Lower leg skin (tissue), 4 donors: ENCODE results near the gene HK3. TPM values are rescaled to one million over a fixed set of nuclear protein-coding genes. Genes with fewer than 3 reads are reported as not detected.

Source experiments
- DNase-seq, 2 donors: peaks; one replicate each; pipeline ENCODE4 v3.0.0-alpha.2; 2019; ENCODE audit warnings: low spot score in 2 of 2
- H3K4me3 ChIP-seq: fragments of 200-600 bp; sonication (generic); 2 replicates; pipeline ENCODE4 v1.5.1; 2017; ENCODE audit warnings: mild to moderate bottlenecking, low read depth; ENCODE audit not compliant: poor library complexity, severe bottlenecking
- CTCF ChIP-seq, 3 donors: fragments of 450-650 bp; IDR thresholded peaks; one replicate each; pipeline ENCODE4 v1.5.1; 2016; ENCODE audit warnings: antibody characterized with exemption in 3 of 3, mild to moderate bottlenecking in 3 of 3, moderate library complexity in 2 of 3
- POLR2A ChIP-seq, 2 donors: fragments of 450-650 bp; IDR thresholded peaks; one replicate each; pipeline ENCODE4 v1.6.1; 2016 to 2017; ENCODE audit warnings: antibody characterized with exemption in 2 of 2, mild to moderate bottlenecking in 1 of 2, moderate library complexity in 1 of 2
- WGBS, 2 donors: methylation state at CpG; one replicate each; pipeline ENCODE4 v1.1.5; 2018; 5-methylcytosine and 5-hydroxymethylcytosine counted together
- intact Hi-C: fragments of 100-400 bp; cut with DNase I; formaldehyde crosslinking; loops from one replicate; pipeline ENCODE4 v1.15.0; 2023; ENCODE audit warnings: low total_unique reads
- total RNA-seq, 4 donors: library from RNA; depleted of rRNA; stranded (reverse); fragments of >200 nt; gene quantifications; one replicate each; pipeline ENCODE4 v1.1.0, GENCODE V29; 2016

The HK3 gene
- total RNA-seq, 4 donors from 2014 or later: 0.32 to 1.7 (median 0.76) TPM

GRCh38 chr5:176844281-176844680 lies 54.9 kb downstream of the HK3 start:
- no peak overlapping the region for H3K4me3 ChIP-seq
- intact Hi-C loops: no loop called here
- TF ChIP-seq CTCF (IDR thresholded peaks at IDR 0.05) (no peak), POLR2A (IDR thresholded peaks at IDR 0.05) (no peak)
- 74 to 82% methylated on average over 9 of the region's 10 CpGs for WGBS, 2 donors
- DNase-seq: no peak

- no peak for TF ChIP-seq CTCF (IDR thresholded peaks at IDR 0.05)
- TF ChIP-seq POLR2A (IDR thresholded peaks at IDR 0.05): no peak
- no peak for DNase-seq
- no peak overlapping the region for H3K4me3 ChIP-seq
- 58 to 70% methylated on average over 21 of the region's 21 CpGs for WGBS, 2 donors
- intact Hi-C loops: no loop called here
Observed at GRCh38 chr5:176843673-176844072, 55.5 kb downstream of the HK3 start.

DNA sequence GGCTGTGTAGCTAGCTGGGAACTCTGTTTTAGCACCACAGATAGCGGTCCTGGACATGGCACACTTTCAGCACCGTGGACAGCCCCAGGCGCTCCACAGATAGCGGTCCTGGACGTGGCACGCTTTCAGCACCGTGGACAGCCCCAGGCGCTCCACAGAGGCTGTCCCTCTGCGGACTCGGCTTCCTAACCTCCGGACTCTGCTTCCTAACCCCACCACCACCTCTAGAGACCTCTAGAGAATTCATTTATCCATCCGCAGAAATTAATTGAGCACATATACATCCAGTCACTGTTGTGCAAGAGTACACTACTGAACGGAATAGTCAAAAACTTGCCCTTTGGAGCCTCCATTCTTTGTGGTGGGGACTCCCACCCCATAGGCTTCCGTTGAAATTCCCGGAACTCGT lies 61.4 kb downstream of the HK3 start:
- peak; percentile 73 to 92 for DNase-seq
- no peak for TF ChIP-seq CTCF (IDR thresholded peaks at IDR 0.05)
- no peak for TF ChIP-seq POLR2A (IDR thresholded peaks at IDR 0.05)
- no peak overlapping the region for H3K4me3 ChIP-seq
- whole genome bisulfite sequencing, 2 donors: 16 to 20% methylated on average over 15 to 16 of the region's 16 CpGs
- intact Hi-C loops: no loop called here

DNA sequence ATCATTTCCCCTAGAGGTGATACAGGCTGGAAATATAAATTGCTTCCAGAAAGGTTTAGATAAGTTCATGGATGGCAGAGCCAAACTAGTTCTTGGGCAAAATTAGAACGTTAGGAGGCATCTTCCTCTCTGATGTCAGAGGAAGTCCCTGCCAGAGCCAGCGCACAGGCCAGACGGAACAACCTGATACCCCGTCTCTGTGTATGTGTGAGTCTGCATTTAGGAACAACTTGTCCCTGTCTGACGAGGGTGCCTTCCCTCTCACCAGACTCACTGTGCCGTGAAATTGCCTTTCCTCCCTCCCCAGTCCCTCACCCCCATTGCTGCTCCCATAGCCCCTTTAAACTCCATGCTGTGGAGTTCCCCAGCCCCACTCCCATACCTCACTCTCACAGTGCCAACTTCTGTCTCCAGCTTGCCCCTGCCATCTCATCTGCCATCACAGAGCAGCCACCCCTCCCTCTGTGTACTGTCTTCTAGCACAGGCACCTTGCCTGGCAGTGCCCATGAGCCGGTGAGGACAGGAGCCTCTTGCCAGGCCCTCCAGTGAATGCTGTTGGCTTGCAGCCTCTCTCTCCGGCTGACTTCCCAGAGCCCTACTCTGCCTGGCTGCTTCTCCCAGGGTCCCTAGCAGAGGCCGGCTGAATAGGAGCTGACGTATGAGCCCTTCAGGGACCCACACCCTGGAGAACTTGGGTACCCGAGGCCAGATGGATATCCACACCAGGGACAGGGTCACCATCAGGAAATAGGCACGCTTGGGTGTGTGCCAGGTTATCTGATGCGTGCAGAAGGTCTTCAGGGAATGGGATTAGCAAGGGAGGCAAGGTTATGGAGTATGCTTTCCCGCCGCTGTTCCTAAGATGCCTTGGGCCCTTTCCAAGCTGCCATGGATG lies 62.1 kb downstream of the HK3 start:
- H3K4me3 ChIP-seq: no peak overlapping the region
- intact Hi-C loops: no loop called here
- DNase-seq: no peak
- WGBS, 2 donors: 64 to 66% methylated on average over 15 of the region's 15 CpGs
- TF ChIP-seq POLR2A (IDR thresholded peaks at IDR 0.05): no peak
- no peak for TF ChIP-seq CTCF (IDR thresholded peaks at IDR 0.05)

DNA sequence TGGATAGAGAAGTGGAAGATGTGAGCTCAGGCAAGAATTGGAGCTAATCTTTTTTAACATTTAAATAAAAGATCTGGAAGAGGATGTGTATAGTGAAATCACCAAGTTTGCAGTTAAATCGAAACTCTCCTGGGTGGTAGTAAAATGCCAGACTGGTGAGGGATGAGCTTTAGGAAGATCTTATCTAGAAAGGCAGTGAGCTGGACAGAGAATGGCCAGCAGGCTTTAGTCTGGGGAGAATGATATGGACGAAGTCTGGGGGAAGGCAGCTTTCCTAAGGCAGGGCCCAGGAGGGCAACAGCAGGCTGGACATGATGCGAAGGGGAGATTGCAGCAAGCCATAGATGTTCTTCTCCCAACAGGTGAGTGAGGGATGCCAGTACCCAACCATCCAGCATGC lies 63.2 kb downstream of the HK3 start:
- no peak for DNase-seq
- 66 to 70% methylated on average over 3 of the region's 3 CpGs for WGBS, 2 donors
- intact Hi-C loops: no loop called here
- TF ChIP-seq POLR2A (IDR thresholded peaks at IDR 0.05) (no peak), CTCF (IDR thresholded peaks at IDR 0.05) (no peak)
- no peak overlapping the region for H3K4me3 ChIP-seq
